HepG2 (cell line): ENCODE data around the gene YPEL4. TPM values are rescaled to one million over a fixed set of nuclear protein-coding genes. Genes with fewer than 3 reads are reported as not detected.
A peak's percentile ranks its signal among the peaks of the same experiment; 100 is the strongest.

Source experiments
- CEBPB ChIP-seq: IDR thresholded peaks from 2 replicates; pipeline ENCODE4 v1.6.1; 2011; ENCODE audit warnings: low read depth, low read length, improper control_type of control experiment, borderline replicate concordance
- CERS6 ChIP-seq: sonication (generic); formaldehyde crosslinking; IDR thresholded peaks from 2 replicates; pipeline ENCODE4 v1.5.0; 2020; ENCODE audit warnings: missing genetic modification reagents
- EEA1 ChIP-seq: sonication (generic); formaldehyde crosslinking; IDR thresholded peaks from 2 replicates; pipeline ENCODE4 v1.5.1; 2020; ENCODE audit warnings: mild to moderate bottlenecking, missing genetic modification reagents, borderline replicate concordance
- HOXD1 ChIP-seq: sonication (generic); formaldehyde crosslinking; IDR thresholded peaks from 2 replicates; pipeline ENCODE4 v1.5.0; 2020; ENCODE audit warnings: missing genetic modification reagents
- MED8 ChIP-seq: sonication (generic); formaldehyde crosslinking; IDR thresholded peaks from 2 replicates; pipeline ENCODE4 v1.8.1; 2023; ENCODE audit warnings: mild to moderate bottlenecking, missing genetic modification reagents; ENCODE audit not compliant: insufficient replicate concordance
- MXD1 ChIP-seq: sonication (generic); formaldehyde crosslinking; IDR thresholded peaks from 2 replicates; pipeline ENCODE4 v1.4.0; 2020; ENCODE audit warnings: mild to moderate bottlenecking, missing genetic modification reagents
- NCOA5 ChIP-seq: sonication (generic); formaldehyde crosslinking; IDR thresholded peaks from 2 replicates; pipeline ENCODE4 v1.4.0; 2020; ENCODE audit warnings: missing genetic modification reagents
- TBP ChIP-seq: sonication (generic); formaldehyde crosslinking; IDR thresholded peaks from 2 replicates; pipeline ENCODE4 v1.5.0; 2020; ENCODE audit warnings: missing genetic modification reagents
- TGIF2 ChIP-seq: IDR thresholded peaks from 2 replicates; pipeline ENCODE4 v1.6.1; 2016; ENCODE audit warnings: control low read depth, missing compliant biosample characterization
- ZC3H13 ChIP-seq: sonication (generic); formaldehyde crosslinking; IDR thresholded peaks from 2 replicates; pipeline ENCODE4 v1.8.1; 2023; ENCODE audit warnings: mild to moderate bottlenecking, missing genetic modification reagents, moderate library complexity
- ZFP62 ChIP-seq: sonication (generic); formaldehyde crosslinking; IDR thresholded peaks from 2 replicates; pipeline ENCODE4 v1.4.0; 2020; ENCODE audit warnings: missing genetic modification reagents
- ZNF589 ChIP-seq: sonication (generic); formaldehyde crosslinking; conservative IDR thresholded peaks from 2 replicates; pipeline ENCODE4 v1.8.0; 2022; ENCODE audit warnings: mild to moderate bottlenecking, moderate library complexity, missing genetic modification reagents
- ZNF614 ChIP-seq: IDR thresholded peaks from 2 replicates; pipeline ENCODE4 v1.6.1; 2018; ENCODE audit warnings: missing biosample characterization, missing genetic modification reagents, inconsistent platforms, borderline replicate concordance
- ZNF839 ChIP-seq: sonication (generic); formaldehyde crosslinking; IDR thresholded peaks from 2 replicates; pipeline ENCODE4 v1.4.0; 2020; ENCODE audit warnings: missing genetic modification reagents, mild to moderate bottlenecking, borderline replicate concordance
- polyA plus RNA-seq, 8 experiments: library from polyadenylated mRNA; depleted of rRNA in 3 of 8; stranded (reverse) in 7 of 8; unstranded in 1 of 8; fragments of >200 nt; fragmentation: Illumina TruSeq in 4 of 8; extraction: Trizol in 4 of 8; gene quantifications; 2 replicates each; pipeline versions ENCODE4 v1.2.1 to v1.2.3, GENCODE V29; 2011 to 2016; ENCODE audit warnings: low read depth in 4 of 8, missing spikeins in 1 of 8, mixed read lengths in 1 of 8; ENCODE audit not compliant: insufficient read depth in 1 of 8
- total RNA-seq, 5 experiments: library from RNA; depleted of rRNA; stranded (reverse); fragments of >200 nt; fragmentation: Illumina TruSeq; extraction: Trizol; gene quantifications; 2 replicates each; pipeline ENCODE4 v1.2.3, GENCODE V29; 2016; ENCODE audit warnings: low read depth in 1 of 5
- TF ChIP-seq, protein P1 (sequence below): sonication (generic); formaldehyde crosslinking; IDR thresholded peaks from 2 replicates; pipeline ENCODE4 v1.4.0; 2020; ENCODE audit warnings: missing genetic modification reagents, borderline replicate concordance
- TF ChIP-seq, protein P2 (sequence below): sonication (generic); formaldehyde crosslinking; IDR thresholded peaks from 2 replicates; pipeline ENCODE4 v1.9.0; 2021; ENCODE audit warnings: missing genetic modification reagents, borderline replicate concordance
- TF ChIP-seq, protein P3 (sequence below): sonication (generic); formaldehyde crosslinking; IDR thresholded peaks from 2 replicates; pipeline ENCODE4 v1.8.1; 2023; ENCODE audit warnings: missing genetic modification reagents, inconsistent platforms, borderline replicate concordance
- TF ChIP-seq, protein P4 (sequence below): sonication (generic); formaldehyde crosslinking; IDR thresholded peaks from 2 replicates; pipeline ENCODE4 v1.5.0; 2020; ENCODE audit warnings: missing genetic modification reagents

The YPEL4 gene
- total and polyA plus RNA-seq, 2 of the 13 experiments (the other 11 are each of a cell fraction or from before 2014, with no cell fraction given), result 0.04 TPM; not detected in 1

DNA sequence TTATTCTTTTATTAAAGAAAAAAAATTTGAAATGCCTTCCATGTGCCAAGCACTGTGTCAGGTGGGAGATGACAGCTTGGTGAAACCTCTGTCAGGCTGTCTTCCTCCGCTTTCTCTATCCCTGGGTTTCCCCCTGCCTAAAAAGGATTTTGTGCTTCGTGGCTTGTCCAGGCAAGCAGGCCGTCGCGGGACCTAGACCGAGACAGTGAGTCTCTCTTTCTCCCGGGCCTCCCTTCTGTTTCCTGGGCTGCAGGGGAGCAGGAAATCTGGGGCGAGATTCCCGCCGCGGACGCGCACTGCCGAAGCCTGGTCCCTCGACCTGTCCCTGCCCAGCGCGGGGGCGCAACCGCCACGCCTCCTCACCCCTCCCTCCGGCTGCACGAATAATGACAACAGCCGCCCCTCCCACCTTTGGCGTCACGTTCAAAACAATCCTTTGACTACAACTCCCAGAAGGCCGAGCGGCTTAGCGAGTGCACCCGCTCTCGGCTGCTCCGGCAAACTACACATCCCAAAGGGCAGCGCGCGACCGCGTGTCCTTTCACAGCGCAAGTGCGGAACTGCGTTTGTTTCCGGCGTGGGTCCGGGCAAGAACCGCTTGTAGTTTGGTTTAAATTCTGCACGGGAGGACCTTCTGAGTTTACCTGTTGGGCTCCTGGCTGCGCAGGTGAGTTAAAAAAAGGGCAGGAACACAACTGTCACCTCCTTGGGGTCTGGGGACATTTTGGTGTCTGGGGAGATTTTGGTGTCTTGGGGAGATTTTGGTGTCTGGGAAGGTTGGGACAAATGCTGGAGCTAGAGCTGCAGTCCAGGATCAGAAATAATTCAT, 7.7 kb upstream of the YPEL4 start, which contains the start of gene CLP1 (continued):
- TF ChIP-seq, protein P1, sequence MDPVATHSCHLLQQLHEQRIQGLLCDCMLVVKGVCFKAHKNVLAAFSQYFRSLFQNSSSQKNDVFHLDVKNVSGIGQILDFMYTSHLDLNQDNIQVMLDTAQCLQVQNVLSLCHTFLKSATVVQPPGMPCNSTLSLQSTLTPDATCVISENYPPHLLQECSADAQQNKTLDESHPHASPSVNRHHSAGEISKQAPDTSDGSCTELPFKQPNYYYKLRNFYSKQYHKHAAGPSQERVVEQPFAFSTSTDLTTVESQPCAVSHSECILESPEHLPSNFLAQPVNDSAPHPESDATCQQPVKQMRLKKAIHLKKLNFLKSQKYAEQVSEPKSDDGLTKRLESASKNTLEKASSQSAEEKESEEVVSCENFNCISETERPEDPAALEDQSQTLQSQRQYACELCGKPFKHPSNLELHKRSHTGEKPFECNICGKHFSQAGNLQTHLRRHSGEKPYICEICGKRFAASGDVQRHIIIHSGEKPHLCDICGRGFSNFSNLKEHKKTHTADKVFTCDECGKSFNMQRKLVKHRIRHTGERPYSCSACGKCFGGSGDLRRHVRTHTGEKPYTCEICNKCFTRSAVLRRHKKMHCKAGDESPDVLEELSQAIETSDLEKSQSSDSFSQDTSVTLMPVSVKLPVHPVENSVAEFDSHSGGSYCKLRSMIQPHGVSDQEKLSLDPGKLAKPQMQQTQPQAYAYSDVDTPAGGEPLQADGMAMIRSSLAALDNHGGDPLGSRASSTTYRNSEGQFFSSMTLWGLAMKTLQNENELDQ, result no peak
- TF ChIP-seq HOXD1 (CRISPR knock-in tag) (no peak), TGIF2 (CRISPR knock-in tag) (0 out of 2 replicates have a peak, but pooled peaks have one; percentile 83), NCOA5 (no peak), EEA1 (CRISPR knock-in tag) (no peak; the same call in 1 of the 2 replicates), CEBPB (no peak), MXD1 (CRISPR knock-in tag) (peak; percentile 65; the same call in 1 of the 2 replicates), ZNF614 (CRISPR knock-in tag) (no peak; the same call in 1 of the 2 replicates), TBP (CRISPR knock-in tag) (no peak), ZNF839 (CRISPR knock-in tag) (no peak), ZFP62 (CRISPR knock-in tag) (no peak), ZNF589 (peak; percentile 84; the same call in 1 of the 2 replicates), MED8 (CRISPR knock-in tag) (no peak), CERS6 (CRISPR knock-in tag) (no peak), ZC3H13 (CRISPR knock-in tag) (peak; percentile 78; the same call in 1 of the 2 replicates)
- TF ChIP-seq, protein P2, sequence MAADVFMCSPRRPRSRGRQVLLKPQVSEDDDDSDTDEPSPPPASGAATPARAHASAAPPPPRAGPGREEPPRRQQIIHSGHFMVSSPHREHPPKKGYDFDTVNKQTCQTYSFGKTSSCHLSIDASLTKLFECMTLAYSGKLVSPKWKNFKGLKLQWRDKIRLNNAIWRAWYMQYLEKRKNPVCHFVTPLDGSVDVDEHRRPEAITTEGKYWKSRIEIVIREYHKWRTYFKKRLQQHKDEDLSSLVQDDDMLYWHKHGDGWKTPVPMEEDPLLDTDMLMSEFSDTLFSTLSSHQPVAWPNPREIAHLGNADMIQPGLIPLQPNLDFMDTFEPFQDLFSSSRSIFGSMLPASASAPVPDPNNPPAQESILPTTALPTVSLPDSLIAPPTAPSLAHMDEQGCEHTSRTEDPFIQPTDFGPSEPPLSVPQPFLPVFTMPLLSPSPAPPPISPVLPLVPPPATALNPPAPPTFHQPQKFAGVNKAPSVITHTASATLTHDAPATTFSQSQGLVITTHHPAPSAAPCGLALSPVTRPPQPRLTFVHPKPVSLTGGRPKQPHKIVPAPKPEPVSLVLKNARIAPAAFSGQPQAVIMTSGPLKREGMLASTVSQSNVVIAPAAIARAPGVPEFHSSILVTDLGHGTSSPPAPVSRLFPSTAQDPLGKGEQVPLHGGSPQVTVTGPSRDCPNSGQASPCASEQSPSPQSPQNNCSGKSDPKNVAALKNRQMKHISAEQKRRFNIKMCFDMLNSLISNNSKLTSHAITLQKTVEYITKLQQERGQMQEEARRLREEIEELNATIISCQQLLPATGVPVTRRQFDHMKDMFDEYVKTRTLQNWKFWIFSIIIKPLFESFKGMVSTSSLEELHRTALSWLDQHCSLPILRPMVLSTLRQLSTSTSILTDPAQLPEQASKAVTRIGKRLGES (CRISPR knock-in tag), result no peak
- TF ChIP-seq, protein P3, sequence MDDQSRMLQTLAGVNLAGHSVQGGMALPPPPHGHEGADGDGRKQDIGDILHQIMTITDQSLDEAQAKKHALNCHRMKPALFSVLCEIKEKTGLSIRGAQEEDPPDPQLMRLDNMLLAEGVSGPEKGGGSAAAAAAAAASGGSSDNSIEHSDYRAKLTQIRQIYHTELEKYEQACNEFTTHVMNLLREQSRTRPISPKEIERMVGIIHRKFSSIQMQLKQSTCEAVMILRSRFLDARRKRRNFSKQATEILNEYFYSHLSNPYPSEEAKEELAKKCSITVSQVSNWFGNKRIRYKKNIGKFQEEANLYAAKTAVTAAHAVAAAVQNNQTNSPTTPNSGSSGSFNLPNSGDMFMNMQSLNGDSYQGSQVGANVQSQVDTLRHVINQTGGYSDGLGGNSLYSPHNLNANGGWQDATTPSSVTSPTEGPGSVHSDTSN (CRISPR knock-in tag), result no peak
- TF ChIP-seq, protein P4, sequence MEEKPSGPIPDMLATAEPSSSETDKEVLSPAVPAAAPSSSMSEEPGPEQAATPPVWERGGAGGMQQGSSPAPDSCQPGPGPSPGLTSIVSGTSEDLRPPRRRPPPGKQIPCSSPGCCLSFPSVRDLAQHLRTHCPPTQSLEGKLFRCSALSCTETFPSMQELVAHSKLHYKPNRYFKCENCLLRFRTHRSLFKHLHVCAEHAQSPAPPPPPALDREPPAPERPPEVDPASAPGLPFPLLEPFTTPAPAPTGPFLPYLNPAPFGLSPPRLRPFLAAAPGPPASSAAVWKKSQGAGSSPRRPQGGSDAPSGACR (CRISPR knock-in tag), result 0 out of 2 replicates have a peak, but pooled peaks have one; percentile 28
